Measurements from ENCODE around the gene TULP4.

- TF ChIP-seq EZH2 (IDR thresholded peaks at IDR 0.05; ENCODE audit: low read length): no peak
- TF ChIP-seq CTCF (optimal IDR thresholded peaks at IDR 0.05 in 1 of 3, IDR thresholded peaks at IDR 0.05 in 1 of 3, conservative IDR thresholded peaks at IDR 0.05 in 1 of 3; ENCODE audit: extremely low read depth in 1 of 3, insufficient read depth in 2 of 3, low read length in 3 of 3): no peak
Observed at GRCh38 chr6:158413028-158413427, 100.8 kb downstream of the TULP4 start.

All from keratinocyte (primary cell).